ENCODE data around the gene ATAT1.

Gene ATAT1

GRCh38 chr6:30589754-30590358, 36.8 kb upstream of the ATAT1 start:
- no peak for TF ChIP-seq EZH2phosphoT487 (conservative IDR thresholded peaks at IDR 0.05; ENCODE audit: low read length)
- no peak for TF ChIP-seq CTCF (IDR thresholded peaks at IDR 0.05; ENCODE audit: insufficient read depth, low read length, poor library complexity, severe bottlenecking)
- H3K36me3 ChIP-seq (ENCODE audit: low read length), result peaks cover 41% of the 10 kb centered on the region
- peaks cover 13% of the 10 kb centered on the region for H3F3A ChIP-seq (ENCODE audit: insufficient read depth)
- no peak overlapping the region for H2AFZ ChIP-seq (ENCODE audit: low read depth, low read length, severe bottlenecking)
- no peak overlapping the region for H3K4me2 ChIP-seq (ENCODE audit: low read depth, low read length, poor library complexity, severe bottlenecking)
- H4K20me1 ChIP-seq (ENCODE audit: low read depth, low read length), result no peaks in the 10 kb centered on the region; the same call in 1 of the 2 replicates
- no peak overlapping the region for H3K27ac ChIP-seq (ENCODE audit: low read depth, low read length)
- no peaks in the 10 kb centered on the region for H3K27me3 ChIP-seq (ENCODE audit: low read length)
- 0 out of 2 replicates have a peak, but pooled peaks cover 9% of the 10 kb centered on the region for H3K79me2 ChIP-seq (ENCODE audit: insufficient read depth, low read length)
- H3K9me2 ChIP-seq (replicated peaks; ENCODE audit: insufficient read depth, low read length), result no peaks in the 10 kb centered on the region
- no peak overlapping the region for H3K4me3 ChIP-seq (ENCODE audit: insufficient read depth, low read length, poor library complexity, severe bottlenecking)
- H3K9ac ChIP-seq (ENCODE audit: low read length), result no peak overlapping the region
- no peaks in the 10 kb centered on the region for H3K9me3 ChIP-seq (ENCODE audit: insufficient read depth, low read length)

GRCh38 chr6:30590509-30590908, 36.2 kb upstream of the ATAT1 start:
- no peaks in the 10 kb centered on the region for H3K9me3 ChIP-seq (ENCODE audit: insufficient read depth, low read length)
- no peaks in the 10 kb centered on the region; the same call in 1 of the 2 replicates for H4K20me1 ChIP-seq (ENCODE audit: low read depth, low read length)
- no peak overlapping the region for H2AFZ ChIP-seq (ENCODE audit: low read depth, low read length, severe bottlenecking)
- H3K27me3 ChIP-seq (ENCODE audit: low read length), result no peaks in the 10 kb centered on the region
- no peak overlapping the region for H3K27ac ChIP-seq (ENCODE audit: low read depth, low read length)
- H3K79me2 ChIP-seq (ENCODE audit: insufficient read depth, low read length), result 0 out of 2 replicates have a peak, but pooled peaks cover 9% of the 10 kb centered on the region
- no peak overlapping the region for H3K4me2 ChIP-seq (ENCODE audit: low read depth, low read length, poor library complexity, severe bottlenecking)
- no peak for TF ChIP-seq EZH2phosphoT487 (conservative IDR thresholded peaks at IDR 0.05; ENCODE audit: low read length)
- peaks cover 15% of the 10 kb centered on the region for H3F3A ChIP-seq (ENCODE audit: insufficient read depth)
- no peak overlapping the region for H3K4me3 ChIP-seq (ENCODE audit: insufficient read depth, low read length, poor library complexity, severe bottlenecking)
- no peak overlapping the region for H3K9ac ChIP-seq (ENCODE audit: low read length)
- H3K9me2 ChIP-seq (replicated peaks; ENCODE audit: insufficient read depth, low read length), result no peaks in the 10 kb centered on the region
- H3K36me3 ChIP-seq (ENCODE audit: low read length), result peaks cover 34% of the 10 kb centered on the region

GRCh38 chr6:30591008-30591407, 35.7 kb upstream of the ATAT1 start:
- H3K27ac ChIP-seq (ENCODE audit: low read depth, low read length), result no peak overlapping the region

More at GRCh38 chr6:30591008-30591407, 35.7 kb upstream of the ATAT1 start:
- Histone ChIP-seq H3K79me2 (ENCODE audit: insufficient read depth, low read length) (0 out of 2 replicates have a peak, but pooled peaks cover 9% of the 10 kb centered on the region), H3K27me3 (ENCODE audit: low read length) (no peaks in the 10 kb centered on the region), H3K36me3 (ENCODE audit: low read length) (peaks cover 31% of the 10 kb centered on the region), H3K9me3 (ENCODE audit: insufficient read depth, low read length) (no peaks in the 10 kb centered on the region), H3K9ac (ENCODE audit: low read length) (no peak overlapping the region), H4K20me1 (ENCODE audit: low read depth, low read length) (no peaks in the 10 kb centered on the region; the same call in 1 of the 2 replicates), H3F3A (ENCODE audit: insufficient read depth) (peaks cover 15% of the 10 kb centered on the region), H3K9me2 (replicated peaks; ENCODE audit: insufficient read depth, low read length) (no peaks in the 10 kb centered on the region), H2AFZ (ENCODE audit: low read depth, low read length, severe bottlenecking) (no peak overlapping the region), H3K4me2 (ENCODE audit: low read depth, low read length, poor library complexity, severe bottlenecking) (no peak overlapping the region), H3K4me3 (ENCODE audit: insufficient read depth, low read length, poor library complexity, severe bottlenecking) (no peak overlapping the region)
- TF ChIP-seq EZH2phosphoT487 (conservative IDR thresholded peaks at IDR 0.05; ENCODE audit: low read length) (no peak), CTCF (IDR thresholded peaks at IDR 0.05; ENCODE audit: insufficient read depth, low read length, poor library complexity, severe bottlenecking) (no peak)

Measured in SU-DHL-6 (cell line).